Panc1 (cell line): ENCODE data around the gene MPO. TPM values are rescaled to one million over a fixed set of nuclear protein-coding genes. Genes with fewer than 3 reads are reported as not detected.

Source experiments
- ATAC-seq: fragments of 200-7000 bp; cut with Tn5 transposase; 2 replicates; pipeline ENCODE4 v1.9.1; 2020; ENCODE audit warnings: mild to moderate bottlenecking, moderate library complexity
- BruUV-seq: library from RNA; stranded (reverse); fragments of 400-500 nt; replicated peaks from 2 replicates; lab custom pipeline; 2021; lab: Mats Ljungman, UMichigan
- CTCF ChIA-PET: fragments of 300-600 bp; sonication (Branson Sonifier 250); formaldehyde crosslinking; loops from one replicate; lab custom pipeline; 2022; ENCODE audit warnings: antibody characterized with exemption; lab: Charles Lee
- POLR2A ChIA-PET: fragments of 300-600 bp; sonication (Branson Sonifier 250); formaldehyde crosslinking; loops from one replicate; lab custom pipeline; 2022; ENCODE audit warnings: antibody characterized with exemption; lab: Charles Lee
- DNase-seq: peaks from one replicate; pipeline ENCODE4 v3.0.0-alpha.2; 2010; ENCODE audit warnings: low read depth, low spot score
- H3K27ac ChIP-seq: 2 replicates; pipeline ENCODE4 v1.5.1; 2011; ENCODE audit warnings: mild to moderate bottlenecking, low read length, inconsistent platforms
- H3K27me3 ChIP-seq: fragments of 200-500 bp; sonication (Bioruptor generic); 2 replicates; pipeline ENCODE4 v1.6.0; 2014; ENCODE audit warnings: low read length, inconsistent platforms; ENCODE audit not compliant: control insufficient read depth, insufficient read depth
- H3K36me3 ChIP-seq: fragments of 200-500 bp; sonication (Bioruptor generic); 2 replicates; pipeline ENCODE4 v1.5.1; 2014; ENCODE audit warnings: inconsistent platforms, mild to moderate bottlenecking, low read length, moderate library complexity; ENCODE audit not compliant: control insufficient read depth, insufficient read depth
- H3K4me1 ChIP-seq: 2 replicates; pipeline ENCODE4 v1.5.1; 2011; ENCODE audit warnings: inconsistent platforms, mild to moderate bottlenecking, low read length, moderate library complexity; ENCODE audit not compliant: control insufficient read depth, insufficient read depth
- H3K4me3 ChIP-seq, 2 experiments: 2 replicates each; pipeline ENCODE4 v1.5.1; 2011 to 2012; ENCODE audit warnings: low read depth in 2 of 2, low read length in 2 of 2, mild to moderate bottlenecking in 2 of 2, inconsistent platforms in 1 of 2, moderate library complexity in 1 of 2
- H3K9me3 ChIP-seq: fragments of 200-500 bp; sonication (Bioruptor generic); 2 replicates; pipeline ENCODE4 v1.5.1; 2014; ENCODE audit warnings: low read depth, mild to moderate bottlenecking, inconsistent platforms, low read length, moderate library complexity; ENCODE audit not compliant: control insufficient read depth, insufficient read depth
- CTCF ChIP-seq: fragments of 450-650 bp; IDR thresholded peaks from 2 replicates; pipeline ENCODE4 v1.5.1; 2017; ENCODE audit warnings: mild to moderate bottlenecking
- POLR2AphosphoS5 ChIP-seq: IDR thresholded peaks from 2 replicates; pipeline ENCODE4 v1.6.1; 2012; ENCODE audit warnings: mild to moderate bottlenecking, low read depth, low read length, moderate library complexity
- REST ChIP-seq, 2 experiments: IDR thresholded peaks; 2 replicates each; pipeline ENCODE4 v1.6.1; 2011 to 2012; ENCODE audit warnings: low read depth in 2 of 2, control low read depth in 1 of 2, low read length in 1 of 2, mild to moderate bottlenecking in 1 of 2, moderate library complexity in 1 of 2; ENCODE audit not compliant: insufficient read depth in 1 of 2
- SIN3A ChIP-seq: IDR thresholded peaks from 2 replicates; pipeline ENCODE4 v1.6.1; 2012; ENCODE audit warnings: low read depth, mild to moderate bottlenecking, low read length, moderate library complexity, borderline replicate concordance; ENCODE audit not compliant: insufficient read depth
- TCF7L2 ChIP-seq: IDR thresholded peaks from 2 replicates; pipeline ENCODE4 v1.6.1; 2011; ENCODE audit warnings: mild to moderate bottlenecking, low read depth, low read length, inconsistent platforms
- in situ Hi-C: cut with HindIII; loops from 2 replicates; pipeline ENCODE4 v1.10.0; 2016; ENCODE audit warnings: low sequenced_read_pairs, low pct_unique_long_range_greater_than_20kb
- intact Hi-C: fragments of 100-400 bp; cut with micrococcal nuclease; formaldehyde crosslinking; loops from one replicate; pipeline ENCODE4 v1.10.0; 2022; ENCODE audit not compliant: unreplicated experiment
- total RNA-seq: library from RNA; stranded (reverse); gene quantifications from one replicate; pipeline ENCODE4 v1.2.1, GENCODE V29; 2021; ENCODE audit not compliant: unreplicated experiment

The MPO gene
- total RNA-seq, 1 experiment from 2014 or later, result not detected

- in situ Hi-C loops, result no loop called here
- ATAC-seq (no peak), DNase-seq (no peak)
- Histone ChIP-seq H3K27ac (no peak overlapping the region), H3K36me3 (no peaks in the 10 kb centered on the region), H3K4me1 (no peaks in the 10 kb centered on the region), H3K9me3 (no peaks in the 10 kb centered on the region), H3K27me3 (no peaks in the 10 kb centered on the region), H3K4me3 (no peak overlapping the region)
- POLR2A ChIA-PET, result no interaction called here
- BruUV-seq, result no TSS peak
- intact Hi-C loops, result no loop called here
- CTCF ChIA-PET, result no interaction called here
- TF ChIP-seq POLR2AphosphoS5 (no peak), CTCF (no peak), REST (IDR thresholded peaks at IDR 0.05; ENCODE audit: insufficient read depth in 1 of 2, low read depth in 2 of 2, low read length in 1 of 2) (no peak), SIN3A (no peak), TCF7L2 (no peak)
Measured at GRCh38 chr17:58308985-58309917, 28.5 kb upstream of the MPO start.

- H3K4me1 ChIP-seq, result no peaks in the 10 kb centered on the region
- peak; percentile 62 for TF ChIP-seq CTCF
- no peak for TF ChIP-seq TCF7L2
- intact Hi-C loops (no loop called here), in situ Hi-C loops (no loop called here)
- peak; percentile 61 for ATAC-seq
- H3K27ac ChIP-seq, result no peak overlapping the region
- no TSS peak for BruUV-seq
- no peaks in the 10 kb centered on the region for H3K27me3 ChIP-seq
- no peak for DNase-seq
- no peaks in the 10 kb centered on the region for H3K9me3 ChIP-seq
- POLR2A ChIA-PET, result no interaction called here
- no peaks in the 10 kb centered on the region for H3K36me3 ChIP-seq
- H3K4me3 ChIP-seq, result no peak overlapping the region
- CTCF ChIA-PET, result interaction anchor here (0.5 kb wide), 1 partner anchor 9 kb away, joined by 3 read pairs; no protein-coding TSS in a partner anchor
Measured at GRCh38 chr17:58308173-58308984, 27.6 kb upstream of the MPO start.
